ENCODE data around the gene CNGA3. TPM values are rescaled to one million over a fixed set of nuclear protein-coding genes. Genes with fewer than 3 reads are reported as not detected.

The CNGA3 gene
- total RNA-seq, 1 donor from 2014 or later, result 7.6 TPM

GRCh38 chr2:98438190-98439133, 92.2 kb downstream of the CNGA3 start:
- Mint-ChIP-seq H3K27ac (ENCODE audit: unreplicated experiment) (no peak overlapping the region), H3K4me3 (ENCODE audit: unreplicated experiment) (no peak overlapping the region), H3K36me3 (ENCODE audit: unreplicated experiment) (peaks cover 18% of the 10 kb centered on the region), H3K9me3 (ENCODE audit: unreplicated experiment) (peaks cover 6% of the 10 kb centered on the region), H3K27me3 (ENCODE audit: unreplicated experiment) (no peaks in the 10 kb centered on the region), H3K4me1 (ENCODE audit: low read depth, unreplicated experiment) (no peaks in the 10 kb centered on the region)
- no peak for TF ChIP-seq CTCF (IDR thresholded peaks at IDR 0.05; ENCODE audit: partially characterized antibody, unreplicated experiment)
- no peak for DNase-seq

- peaks cover 17% of the 10 kb centered on the region for H3K4me1 Mint-ChIP-seq (ENCODE audit: low read depth, unreplicated experiment)
Observed at GRCh38 chr2:98441706-98442450, 95.6 kb downstream of the CNGA3 start.

GRCh38 chr2:98442488-98442887, 96.2 kb downstream of the CNGA3 start:
- H3K27ac Mint-ChIP-seq (ENCODE audit: unreplicated experiment), result no peak overlapping the region
- no peak for TF ChIP-seq CTCF (IDR thresholded peaks at IDR 0.05; ENCODE audit: partially characterized antibody, unreplicated experiment)
- H3K4me1 Mint-ChIP-seq (ENCODE audit: low read depth, unreplicated experiment), result peaks cover 17% of the 10 kb centered on the region
- H3K36me3 Mint-ChIP-seq (ENCODE audit: unreplicated experiment), result peaks cover 16% of the 10 kb centered on the region
- H3K4me3 Mint-ChIP-seq (ENCODE audit: unreplicated experiment), result no peak overlapping the region
- H3K9me3 Mint-ChIP-seq (ENCODE audit: unreplicated experiment), result no peaks in the 10 kb centered on the region
- peaks cover 2% of the 10 kb centered on the region for H3K27me3 Mint-ChIP-seq (ENCODE audit: unreplicated experiment)
- no peak for DNase-seq

More at GRCh38 chr2:98441706-98442450, 95.6 kb downstream of the CNGA3 start:
- peaks cover 2% of the 10 kb centered on the region for H3K27me3 Mint-ChIP-seq (ENCODE audit: unreplicated experiment)
- peaks cover 16% of the 10 kb centered on the region for H3K36me3 Mint-ChIP-seq (ENCODE audit: unreplicated experiment)
- peaks cover 2% of the 10 kb centered on the region for H3K9me3 Mint-ChIP-seq (ENCODE audit: unreplicated experiment)
- no peak overlapping the region for H3K4me3 Mint-ChIP-seq (ENCODE audit: unreplicated experiment)
- no peak for TF ChIP-seq CTCF (IDR thresholded peaks at IDR 0.05; ENCODE audit: partially characterized antibody, unreplicated experiment)
- no peak overlapping the region for H3K27ac Mint-ChIP-seq (ENCODE audit: unreplicated experiment)
- no peak for DNase-seq

- Mint-ChIP-seq H3K9me3 (ENCODE audit: unreplicated experiment) (no peaks in the 10 kb centered on the region), H3K4me1 (ENCODE audit: low read depth, unreplicated experiment) (peaks cover 19% of the 10 kb centered on the region), H3K27me3 (ENCODE audit: unreplicated experiment) (peaks cover 2% of the 10 kb centered on the region), H3K27ac (ENCODE audit: unreplicated experiment) (peak within 1 kb of the TSS; percentile 84), H3K4me3 (ENCODE audit: unreplicated experiment) (peak within 1 kb of the TSS; percentile 94), H3K36me3 (ENCODE audit: unreplicated experiment) (peaks cover 4% of the 10 kb centered on the region)
- peak; percentile 89 for DNase-seq
- no peak for TF ChIP-seq CTCF (IDR thresholded peaks at IDR 0.05; ENCODE audit: partially characterized antibody, unreplicated experiment)
Observed at GRCh38 chr2:98444436-98445176, 98.3 kb downstream of the CNGA3 start, which contains the start of gene INPP4A. Gene INPP4A (plus strand): TSS chr2:98444858. CDS start chr2:98520049, 75,191 bp downstream.
